NCI-H460 (cell line): ENCODE data around the gene IL7R. TPM values are rescaled to one million over a fixed set of nuclear protein-coding genes. Genes with fewer than 3 reads are reported as not detected.

ENCODE experiments used
- DNase-seq: peaks from one replicate; pipeline ENCODE4 v3.0.0-alpha.2; 2016; ENCODE audit warnings: low read depth; ENCODE audit errors: extremely low read depth
- small RNA-seq, 2 experiments: library from RNA; depleted of rRNA; stranded (forward); fragments of <200 nt; gene quantifications; one replicate each; pipeline ENCODE3, GENCODE V24; 2014
- total RNA-seq: library from RNA; depleted of rRNA; stranded (reverse); fragments of >200 nt; shearing (Covaris generic); gene quantifications from 2 replicates; pipeline ENCODE4 v1.2.3, GENCODE V29; 2014; rRNA removed

The IL7R gene
- total RNA-seq, 1 experiment from 2014 or later, result not detected

GRCh38 chr5:35902046-35902672 is 45.5 kb downstream of the IL7R start:
- DNase-seq, result no peak

- DNase-seq, result no peak
Measured at GRCh38 chr5:35903631-35904203, 47.0 kb downstream of the IL7R start.

GRCh38 chr5:35904443-35905132 is 47.9 kb downstream of the IL7R start:
- no peak for DNase-seq

GRCh38 chr5:35908228-35908627 is 51.5 kb downstream of the IL7R start:
- DNase-seq, result no peak

GRCh38 chr5:35908814-35909213 is 52.1 kb downstream of the IL7R start:
- DNase-seq, result no peak

- DNase-seq, result no peak
Measured at GRCh38 chr5:35919191-35919590, 62.5 kb downstream of the IL7R start.

GRCh38 chr5:35920890-35921289 is 64.2 kb downstream of the IL7R start:
- no peak for DNase-seq

GRCh38 chr5:35921930-35922329 is 65.2 kb downstream of the IL7R start:
- DNase-seq, result no peak

GRCh38 chr5:35922468-35922867 is 65.8 kb downstream of the IL7R start:
- DNase-seq, result no peak

- no peak for DNase-seq
Measured at GRCh38 chr5:35924122-35924949, 67.6 kb downstream of the IL7R start.

- peak; percentile 38 for DNase-seq
Measured at GRCh38 chr5:35924950-35925722, 68.4 kb downstream of the IL7R start.

- DNase-seq, result peak; percentile 45
Measured at GRCh38 chr5:35926389-35927051, 69.8 kb downstream of the IL7R start.

Small RNA genes within 50 kb of the gene (small RNA-seq; reads per million reads assigned to genes)
- 0 reads per million in 2 experiments for gene AC112204.1

Other genes starting within 250 kb of the IL7R start
- 2.7 and 2.9 TPM in 2 replicates for gene SPEF2, start 239.0 kb upstream of the IL7R start, total RNA-seq
- gene CAPSL, start 81.7 kb downstream of the IL7R start, total RNA-seq, result not detected in 2 replicates
- gene UGT3A1, start 134.5 kb downstream of the IL7R start, total RNA-seq, result not detected in 2 replicates
- gene UGT3A2, start 210.0 kb downstream of the IL7R start, total RNA-seq, result not detected in 2 replicates